ENCODE results near the gene AKAP1. TPM values are rescaled to one million over a fixed set of nuclear protein-coding genes. Genes with fewer than 3 reads are reported as not detected.

The AKAP1 gene
- polyA plus RNA-seq, 6 donors from 2014 or later: 9.6 to 20.5 (median 11.7) TPM

- Mint-ChIP-seq H3K27me3 (no peaks in the 10 kb centered on the region), H3K4me3 (peak overlapping the region; percentile 88 to 94 (median 92)), H3K36me3 (no peaks in the 10 kb centered on the region), H3K9me3 (no peaks in the 10 kb centered on the region), H3K4me1 (peaks cover 22 to 33% (median 27%) of the 10 kb centered on the region in 3 donors), H3K27ac (peak overlapping the region in 5 of 6 donors; percentile 14 to 89 (median 67))
- peak; percentile 45 to 48 for ATAC-seq (ENCODE audit: low read depth in 2 of 2)
- DNase-seq: no peak
Observed at GRCh38 chr17:57085448-57086068, 512 bp downstream of the AKAP1 start.

- no peak for ATAC-seq (ENCODE audit: low read depth in 2 of 2)
- Mint-ChIP-seq H3K27ac (peak overlapping the region; percentile 57 to 89 (median 74)), H3K36me3 (no peaks in the 10 kb centered on the region), H3K27me3 (no peaks in the 10 kb centered on the region), H3K9me3 (no peaks in the 10 kb centered on the region), H3K4me3 (peak overlapping the region; percentile 88 to 94 (median 92)), H3K4me1 (peaks cover 25 to 38% (median 27%) of the 10 kb centered on the region in 3 donors)
- DNase-seq: peak; percentile 11
Observed at GRCh38 chr17:57086069-57086930, 1.3 kb downstream of the AKAP1 start.

DNA sequence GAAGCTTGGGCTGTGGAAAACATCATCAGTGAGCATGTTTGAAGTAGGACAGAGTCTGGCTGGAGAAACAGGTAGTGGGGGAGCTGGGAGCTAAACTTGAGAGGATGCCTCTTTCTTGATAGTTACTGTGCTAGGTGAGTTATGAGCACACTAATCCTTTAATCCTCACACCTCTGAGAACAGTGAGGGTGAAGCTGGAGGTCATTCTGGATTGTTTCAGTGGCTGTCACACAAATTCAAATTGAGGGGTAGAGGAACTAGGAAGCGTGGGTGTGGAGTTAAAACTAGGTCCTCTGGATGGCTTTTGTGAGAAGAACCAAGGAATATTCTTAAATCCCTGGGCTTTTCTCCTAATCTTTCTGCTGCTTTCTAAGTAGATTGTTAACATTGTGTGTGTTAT lies 3.3 kb downstream of the AKAP1 start:
- H3K4me3 Mint-ChIP-seq: peak overlapping the region in 1 of 8 donors; percentile 94
- no peak overlapping the region for H3K27ac Mint-ChIP-seq
- H3K27me3 Mint-ChIP-seq: no peaks in the 10 kb centered on the region
- H3K36me3 Mint-ChIP-seq: no peaks in the 10 kb centered on the region
- peaks cover 30 to 47% (median 33%) of the 10 kb centered on the region in 3 donors for H3K4me1 Mint-ChIP-seq
- DNase-seq: no peak
- H3K9me3 Mint-ChIP-seq: no peaks in the 10 kb centered on the region
- no peak for ATAC-seq (ENCODE audit: low read depth in 2 of 2)

GRCh38 chr17:57089391-57089790 lies 4.3 kb downstream of the AKAP1 start:
- ATAC-seq (ENCODE audit: low read depth in 2 of 2) (no peak), DNase-seq (no peak)
- no peak overlapping the region for H3K4me3 Mint-ChIP-seq
- H3K36me3 Mint-ChIP-seq: no peaks in the 10 kb centered on the region
- H3K4me1 Mint-ChIP-seq: peaks cover 37 to 45% (median 37%) of the 10 kb centered on the region in 3 donors
- H3K27me3 Mint-ChIP-seq: no peaks in the 10 kb centered on the region
- H3K27ac Mint-ChIP-seq: no peak overlapping the region
- no peaks in the 10 kb centered on the region for H3K9me3 Mint-ChIP-seq

DNA sequence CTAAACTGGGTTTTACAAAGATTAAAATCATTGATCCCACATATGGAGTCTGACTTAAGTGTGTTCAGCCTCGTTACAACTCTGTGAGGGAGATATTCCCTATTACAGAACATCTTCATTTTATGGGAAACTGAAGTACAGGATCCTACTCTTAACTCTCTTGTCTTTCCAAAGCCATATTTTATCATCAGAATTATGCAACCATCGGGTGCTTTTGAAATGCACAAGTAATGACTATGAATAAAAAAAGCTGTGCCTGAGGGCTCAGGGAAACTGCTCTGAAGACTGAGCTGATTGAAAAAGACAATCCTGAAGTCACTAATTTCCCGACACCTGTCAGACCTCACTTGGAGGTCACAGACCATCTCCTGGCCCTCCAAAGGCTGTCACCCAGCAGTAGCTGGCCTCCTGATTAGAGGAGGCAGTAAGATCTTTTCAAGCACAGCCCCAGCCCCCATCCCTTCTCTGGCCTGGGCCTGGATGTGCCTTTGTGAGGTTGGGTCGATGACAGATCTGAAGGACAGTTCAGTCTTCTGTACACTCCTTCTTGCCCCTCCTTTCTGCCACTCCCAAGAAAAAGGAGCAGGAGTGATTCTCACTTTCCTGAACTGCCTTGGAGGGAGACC lies 5.6 kb downstream of the AKAP1 start:
- ATAC-seq (ENCODE audit: low read depth in 2 of 2): no peak
- Mint-ChIP-seq H3K9me3 (no peaks in the 10 kb centered on the region), H3K27me3 (no peaks in the 10 kb centered on the region), H3K27ac (no peak overlapping the region), H3K4me3 (no peak overlapping the region), H3K4me1 (peaks cover 37 to 41% (median 39%) of the 10 kb centered on the region in 3 donors), H3K36me3 (no peaks in the 10 kb centered on the region)
- DNase-seq: no peak

- DNase-seq (no peak), ATAC-seq (ENCODE audit: low read depth in 2 of 2) (no peak)
- peaks cover 35 to 38% (median 36%) of the 10 kb centered on the region in 3 donors for H3K4me1 Mint-ChIP-seq
- no peak overlapping the region for H3K27ac Mint-ChIP-seq
- H3K27me3 Mint-ChIP-seq: no peaks in the 10 kb centered on the region
- H3K9me3 Mint-ChIP-seq: no peaks in the 10 kb centered on the region
- no peaks in the 10 kb centered on the region for H3K36me3 Mint-ChIP-seq
- H3K4me3 Mint-ChIP-seq: no peak overlapping the region
Observed at GRCh38 chr17:57091186-57091618, 6.2 kb downstream of the AKAP1 start.

GRCh38 chr17:57092171-57092570 lies 7.1 kb downstream of the AKAP1 start:
- no peaks in the 10 kb centered on the region for H3K36me3 Mint-ChIP-seq
- no peaks in the 10 kb centered on the region for H3K9me3 Mint-ChIP-seq
- DNase-seq (no peak), ATAC-seq (ENCODE audit: low read depth in 2 of 2) (no peak)
- H3K4me1 Mint-ChIP-seq: peaks cover 26 to 29% (median 27%) of the 10 kb centered on the region in 3 donors
- H3K27me3 Mint-ChIP-seq: no peaks in the 10 kb centered on the region
- peak overlapping the region in 1 of 6 donors; percentile 59 for H3K27ac Mint-ChIP-seq
- H3K4me3 Mint-ChIP-seq: no peak overlapping the region

DNA sequence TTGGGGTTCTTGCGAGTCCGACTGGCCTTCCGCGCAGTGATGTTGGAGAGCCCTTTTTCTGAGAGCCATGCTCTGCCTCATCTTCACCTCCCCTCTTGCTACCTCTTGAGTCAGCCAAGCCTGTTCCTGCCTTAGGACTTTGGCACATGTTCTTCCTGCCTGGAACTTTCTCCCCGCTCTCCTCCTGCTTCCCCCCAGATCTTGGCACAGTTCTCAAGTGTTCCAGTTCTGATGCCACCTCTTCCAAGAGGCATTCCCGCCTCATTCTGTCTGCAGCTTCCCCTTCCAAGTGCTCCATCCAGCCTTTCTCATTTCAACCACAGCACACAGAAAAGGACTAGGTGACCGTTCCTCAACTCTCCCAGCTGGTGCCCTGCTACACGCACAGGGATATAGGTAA lies 7.7 kb downstream of the AKAP1 start:
- Mint-ChIP-seq H3K4me1 (peaks cover 20 to 24% (median 24%) of the 10 kb centered on the region in 3 donors), H3K27ac (peak overlapping the region in 1 of 6 donors; percentile 1), H3K4me3 (peak overlapping the region in 2 of 8 donors; percentile 21 to 73), H3K27me3 (no peaks in the 10 kb centered on the region), H3K9me3 (no peaks in the 10 kb centered on the region), H3K36me3 (no peaks in the 10 kb centered on the region)
- ATAC-seq (ENCODE audit: low read depth in 2 of 2) (no peak), DNase-seq (no peak)

DNA sequence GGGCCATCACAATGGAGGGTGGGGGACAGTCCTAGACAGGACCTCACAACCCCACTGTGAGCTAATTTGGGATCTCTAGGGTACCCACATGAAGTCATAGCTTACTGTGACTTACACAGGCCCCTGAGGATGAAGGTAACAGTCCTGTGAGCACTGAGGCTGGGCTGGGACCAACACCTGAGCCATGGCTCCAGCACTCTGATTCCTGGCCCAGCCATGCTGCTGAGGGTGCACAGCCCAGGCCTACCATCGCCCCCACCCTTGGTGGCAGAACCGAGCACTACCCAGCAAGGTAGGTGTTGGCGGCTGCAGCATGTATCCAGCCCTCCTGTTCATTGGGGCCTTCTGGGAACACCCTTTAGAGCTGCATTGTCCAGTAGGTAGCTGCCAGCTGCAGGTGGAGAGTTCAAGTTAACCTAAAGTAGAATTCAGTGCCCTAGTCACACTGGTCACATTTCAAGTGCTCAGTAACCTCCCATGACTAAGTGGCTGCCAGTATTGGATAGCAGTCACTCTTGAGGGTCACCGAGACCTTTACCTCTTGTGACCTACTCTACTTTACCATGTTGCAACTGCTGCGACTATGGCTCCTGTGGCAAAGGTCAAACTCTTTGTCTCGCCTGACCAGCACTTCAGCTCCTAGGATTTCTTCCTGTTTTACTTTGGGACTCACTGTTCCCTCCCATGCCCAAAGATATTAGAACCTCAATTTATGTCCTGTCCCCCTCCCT lies 11.6 kb downstream of the AKAP1 start:
- Mint-ChIP-seq H3K27ac (no peak overlapping the region), H3K4me3 (no peak overlapping the region), H3K27me3 (no peaks in the 10 kb centered on the region), H3K4me1 (peaks cover 27 to 41% (median 35%) of the 10 kb centered on the region in 3 donors), H3K9me3 (no peaks in the 10 kb centered on the region), H3K36me3 (no peaks in the 10 kb centered on the region)
- DNase-seq: no peak
- no peak for ATAC-seq (ENCODE audit: low read depth in 2 of 2)

DNA sequence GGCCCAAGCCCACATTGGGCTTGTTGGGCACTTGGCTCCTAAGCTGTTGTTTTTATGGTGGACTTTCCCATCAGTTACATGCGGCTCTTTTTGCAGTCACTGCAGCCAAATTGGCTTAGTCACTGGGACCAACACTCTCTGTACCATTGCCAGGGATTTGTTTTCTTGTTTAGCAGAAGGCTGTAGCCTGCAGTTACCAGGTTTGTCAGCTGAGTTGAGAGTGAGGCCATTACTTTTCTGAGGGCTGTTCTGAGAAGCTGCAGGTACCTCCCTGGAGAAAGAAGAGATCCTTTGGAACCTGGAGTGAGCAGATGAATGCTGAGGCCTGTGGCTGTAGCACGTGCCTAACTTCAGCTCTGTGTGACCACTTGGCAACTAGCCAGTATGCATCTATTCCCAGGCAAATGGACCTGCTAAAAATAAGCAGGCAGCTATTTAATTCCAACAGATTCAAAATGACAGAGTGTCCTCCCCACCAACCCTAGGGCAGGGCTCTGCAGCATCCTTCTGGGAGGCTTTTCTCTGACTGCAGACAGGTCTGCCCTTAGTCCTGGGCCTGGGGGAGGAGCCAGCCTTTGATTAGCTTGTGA lies 12.9 kb downstream of the AKAP1 start:
- Mint-ChIP-seq H3K27ac (peak overlapping the region in 3 of 6 donors; percentile 24 to 53 (median 26)), H3K9me3 (no peaks in the 10 kb centered on the region), H3K4me3 (peak overlapping the region in 2 of 8 donors; percentile 25 to 38), H3K4me1 (peaks cover 35 to 45% (median 35%) of the 10 kb centered on the region in 3 donors), H3K36me3 (no peaks in the 10 kb centered on the region), H3K27me3 (no peaks in the 10 kb centered on the region)
- no peak for DNase-seq
- no peak for ATAC-seq (ENCODE audit: low read depth in 2 of 2)

DNA sequence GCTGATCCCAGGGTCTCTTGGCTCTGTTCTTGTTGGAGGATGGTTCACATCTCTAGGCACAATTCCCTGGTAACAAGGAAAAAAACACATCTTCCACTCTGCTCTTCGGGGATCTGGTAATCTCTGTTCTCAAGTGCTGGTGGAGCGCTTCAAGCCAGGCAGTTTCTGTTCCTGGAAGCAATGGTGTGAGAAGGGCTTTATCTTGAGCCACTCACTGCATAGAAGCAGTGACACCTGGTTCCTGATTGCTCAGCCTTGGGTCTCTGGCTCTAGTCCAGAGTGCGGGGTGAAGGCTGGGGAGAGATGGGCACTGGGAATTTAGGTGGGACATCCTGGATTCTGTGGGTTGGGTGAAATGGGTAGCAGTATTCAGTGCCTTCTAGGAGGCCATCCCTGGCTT lies 14.1 kb downstream of the AKAP1 start:
- Mint-ChIP-seq H3K4me3 (peak overlapping the region in 5 of 8 donors; percentile 21 to 68 (median 39)), H3K27ac (peak overlapping the region in 3 of 6 donors; percentile 4 to 80 (median 70)), H3K27me3 (no peaks in the 10 kb centered on the region), H3K4me1 (peaks cover 26 to 45% (median 29%) of the 10 kb centered on the region in 3 donors), H3K9me3 (no peaks in the 10 kb centered on the region), H3K36me3 (no peaks in the 10 kb centered on the region)
- DNase-seq: no peak
- ATAC-seq (ENCODE audit: low read depth in 2 of 2): peak; percentile 85 to 90

DNA sequence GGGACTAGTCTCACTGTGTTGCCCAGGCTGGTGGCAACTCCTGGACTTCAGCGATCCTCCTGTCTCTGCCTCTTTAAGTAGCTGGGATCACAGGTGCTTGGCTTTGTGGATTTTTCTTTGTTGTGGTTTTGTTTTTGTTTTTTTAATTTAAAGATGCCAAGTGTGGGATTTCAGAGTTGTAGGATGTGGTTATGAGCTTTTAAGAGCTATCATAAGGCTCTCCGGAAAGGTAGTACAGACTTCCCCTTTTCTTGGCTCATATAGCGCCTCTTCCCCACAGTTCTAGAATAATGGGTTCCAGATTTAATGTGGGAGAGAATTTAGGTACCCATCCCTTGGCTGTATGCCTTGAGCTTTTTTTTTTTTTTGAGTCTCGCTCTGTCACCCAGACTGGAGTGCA lies 17.1 kb downstream of the AKAP1 start:
- peaks cover 33 to 44% (median 34%) of the 10 kb centered on the region in 3 donors for H3K4me1 Mint-ChIP-seq
- H3K27me3 Mint-ChIP-seq: no peaks in the 10 kb centered on the region
- no peaks in the 10 kb centered on the region for H3K9me3 Mint-ChIP-seq
- H3K27ac Mint-ChIP-seq: peak overlapping the region in 4 of 6 donors; percentile 69 to 93 (median 80)
- H3K36me3 Mint-ChIP-seq: no peaks in the 10 kb centered on the region
- peak overlapping the region in 4 of 8 donors; percentile 20 to 51 (median 45) for H3K4me3 Mint-ChIP-seq
- DNase-seq: no peak
- ATAC-seq (ENCODE audit: low read depth in 2 of 2): peak; percentile 69 to 77

Data from naive B cell (primary cell).